AG04450 (cell line): Measurements from ENCODE around the gene B4GALT4. TPM values are rescaled to one million over a fixed set of nuclear protein-coding genes. Genes with fewer than 3 reads are reported as not detected.

ENCODE experiments used
- CTCF ChIA-PET: fragments of 300-600, 350-600 bp; formaldehyde crosslinking; extraction: SDS; loops from one replicate; lab custom pipeline; 2022; ENCODE audit warnings: antibody characterized with exemption, inconsistent platforms; lab: Charles Lee
- POLR2A ChIA-PET: fragments of 350-600 bp; formaldehyde crosslinking; extraction: SDS; loops from one replicate; lab custom pipeline; 2021; ENCODE audit warnings: antibody characterized with exemption, inconsistent platforms; lab: Yijun Ruan, JAX
- DNase-seq: peaks from one replicate; pipeline ENCODE4 v3.0.0-alpha.2; 2011; ENCODE audit warnings: low read depth, low spot score
- H3K27ac ChIP-seq: one replicate; pipeline ENCODE4 v1.5.1; 2012; ENCODE audit warnings: low read depth, low read length, control low read depth
- H3K27me3 ChIP-seq: one replicate; pipeline ENCODE4 v1.6.0; 2012; ENCODE audit warnings: low read length; ENCODE audit not compliant: control insufficient read depth, insufficient read depth
- H3K4me3 ChIP-seq: 2 replicates; pipeline ENCODE4 v1.5.1; 2011; ENCODE audit warnings: mild to moderate bottlenecking, low read depth, low read length, control low read depth
- H3K9me3 ChIP-seq: 2 replicates; pipeline ENCODE4 v1.5.1; 2012; ENCODE audit warnings: low read length; ENCODE audit not compliant: control insufficient read depth, insufficient read depth
- polyA plus RNA-seq: library from polyadenylated mRNA; depleted of rRNA; stranded (reverse); fragments of >200 nt; gene quantifications from 2 replicates; pipeline ENCODE4 v1.2.3, GENCODE V29; 2011
- TF ChIP-seq, protein P1 (sequence below): IDR thresholded peaks from 2 replicates; pipeline ENCODE4 v1.5.1; 2011; ENCODE audit warnings: low read depth, low read length, control low read depth, inconsistent platforms

Gene B4GALT4
- polyA plus RNA-seq, 1 experiment = 32.6 TPM

DNA sequence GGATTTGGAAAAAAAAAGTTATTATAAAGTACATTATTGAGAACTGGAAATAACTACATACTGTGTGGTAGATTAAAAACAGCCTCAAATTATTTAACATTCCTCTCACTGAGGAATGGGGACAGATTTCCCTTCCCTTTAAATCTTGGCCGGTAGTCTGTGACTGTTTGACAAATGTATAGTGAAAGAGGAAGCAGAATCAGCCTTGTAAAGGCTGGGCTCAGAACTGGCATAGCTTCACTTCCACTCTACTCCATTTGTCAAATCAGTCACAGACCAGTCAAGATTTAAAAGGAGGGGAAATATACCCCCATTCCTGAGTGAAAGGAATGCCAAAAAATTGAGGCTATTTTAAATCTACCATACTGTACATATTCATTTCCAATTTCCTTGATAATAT lies 18.2 kb upstream of the B4GALT4 start:
- no peaks in the 10 kb centered on the region for H3K27me3 ChIP-seq
- no peak overlapping the region for H3K27ac ChIP-seq
- no peak for DNase-seq
- H3K4me3 ChIP-seq = no peak overlapping the region
- H3K9me3 ChIP-seq = no peaks in the 10 kb centered on the region
- TF ChIP-seq, protein P1, sequence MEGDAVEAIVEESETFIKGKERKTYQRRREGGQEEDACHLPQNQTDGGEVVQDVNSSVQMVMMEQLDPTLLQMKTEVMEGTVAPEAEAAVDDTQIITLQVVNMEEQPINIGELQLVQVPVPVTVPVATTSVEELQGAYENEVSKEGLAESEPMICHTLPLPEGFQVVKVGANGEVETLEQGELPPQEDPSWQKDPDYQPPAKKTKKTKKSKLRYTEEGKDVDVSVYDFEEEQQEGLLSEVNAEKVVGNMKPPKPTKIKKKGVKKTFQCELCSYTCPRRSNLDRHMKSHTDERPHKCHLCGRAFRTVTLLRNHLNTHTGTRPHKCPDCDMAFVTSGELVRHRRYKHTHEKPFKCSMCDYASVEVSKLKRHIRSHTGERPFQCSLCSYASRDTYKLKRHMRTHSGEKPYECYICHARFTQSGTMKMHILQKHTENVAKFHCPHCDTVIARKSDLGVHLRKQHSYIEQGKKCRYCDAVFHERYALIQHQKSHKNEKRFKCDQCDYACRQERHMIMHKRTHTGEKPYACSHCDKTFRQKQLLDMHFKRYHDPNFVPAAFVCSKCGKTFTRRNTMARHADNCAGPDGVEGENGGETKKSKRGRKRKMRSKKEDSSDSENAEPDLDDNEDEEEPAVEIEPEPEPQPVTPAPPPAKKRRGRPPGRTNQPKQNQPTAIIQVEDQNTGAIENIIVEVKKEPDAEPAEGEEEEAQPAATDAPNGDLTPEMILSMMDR = no peak
- ChIA-PET CTCF (interaction anchor here (0.6 to 3.3 kb wide), 3 partner anchors 18 to 422 kb away, joined by 3 to 22 read pairs (median 4); partner anchors contain the start of gene B4GALT4), POLR2A (no interaction called here)

DNA sequence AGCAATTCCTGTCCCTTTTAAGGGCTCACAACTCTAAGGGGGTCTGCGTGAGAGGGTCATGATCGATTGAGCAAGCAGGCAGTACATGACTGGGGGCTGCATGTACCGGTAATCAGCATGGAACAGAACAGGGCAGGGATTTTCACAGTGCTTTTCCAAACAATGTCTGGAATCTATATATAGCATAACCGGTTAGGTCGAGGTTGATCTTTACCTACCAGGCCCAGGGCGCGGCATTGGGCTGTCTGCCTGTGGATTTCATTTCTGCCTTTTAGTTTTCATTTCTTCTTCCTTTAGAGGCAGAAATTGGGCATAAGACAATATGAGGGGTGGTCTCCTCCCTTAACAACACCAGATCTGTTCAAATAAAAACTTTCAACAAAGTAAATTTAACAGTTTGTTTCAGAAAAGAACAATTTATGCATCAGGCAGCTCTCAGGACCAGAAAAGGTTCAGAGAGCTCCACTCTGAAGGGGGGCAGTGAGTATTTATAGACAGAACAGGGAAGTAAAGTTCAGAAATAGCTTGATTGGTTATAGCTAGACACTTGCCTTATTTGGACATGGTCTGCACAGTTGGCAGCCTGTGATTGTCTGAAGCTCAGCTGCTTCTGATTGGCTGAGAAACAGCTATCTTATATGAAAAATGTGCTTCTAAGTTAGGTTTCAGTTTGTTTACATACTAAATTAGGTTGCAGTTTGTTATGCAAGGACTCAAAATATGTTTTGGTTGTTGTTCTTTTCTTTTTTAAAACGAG lies 17.2 kb upstream of the B4GALT4 start:
- H3K4me3 ChIP-seq = no peak overlapping the region
- TF ChIP-seq, protein P1 = no peak
- no peak for DNase-seq
- H3K27ac ChIP-seq = no peak overlapping the region
- ChIA-PET CTCF (interaction anchor here (0.7 to 3.3 kb wide), 6 partner anchors 11 to 423 kb away, joined by 3 to 22 read pairs (median 4); partner anchors contain the start of genes B4GALT4, TEX55 and TIMMDC1), POLR2A (no interaction called here)
- H3K27me3 ChIP-seq = no peaks in the 10 kb centered on the region
- no peaks in the 10 kb centered on the region for H3K9me3 ChIP-seq

DNA sequence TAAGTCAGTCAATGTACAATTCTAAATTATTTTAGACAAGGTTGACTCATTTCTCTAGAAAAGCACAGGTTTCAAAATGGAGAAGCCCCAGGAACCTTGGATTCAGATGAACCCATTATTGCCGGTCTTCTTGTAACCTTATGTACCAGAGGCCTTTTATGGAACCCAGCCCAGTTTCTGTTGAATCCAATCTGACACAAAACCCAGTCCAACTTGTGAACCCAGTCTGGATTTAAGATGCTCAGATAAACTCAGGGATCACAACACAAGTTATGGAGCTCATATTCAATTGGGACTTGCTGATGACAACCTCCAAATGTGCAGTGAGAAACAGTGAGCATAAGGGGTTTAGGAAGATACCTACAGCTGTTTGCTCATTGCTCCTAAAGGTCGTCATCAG lies 16.4 kb upstream of the B4GALT4 start:
- Histone ChIP-seq H3K27me3 (no peaks in the 10 kb centered on the region), H3K9me3 (no peaks in the 10 kb centered on the region), H3K4me3 (no peak overlapping the region), H3K27ac (no peak overlapping the region)
- DNase-seq = no peak
- TF ChIP-seq, protein P1 = no peak
- POLR2A ChIA-PET = no interaction called here
- CTCF ChIA-PET = interaction anchor here (1.3 to 3.3 kb wide), 3 partner anchors 16 to 111 kb away, joined by 4 to 22 read pairs (median 4); partner anchors contain the start of genes B4GALT4 and TEX55

DNA sequence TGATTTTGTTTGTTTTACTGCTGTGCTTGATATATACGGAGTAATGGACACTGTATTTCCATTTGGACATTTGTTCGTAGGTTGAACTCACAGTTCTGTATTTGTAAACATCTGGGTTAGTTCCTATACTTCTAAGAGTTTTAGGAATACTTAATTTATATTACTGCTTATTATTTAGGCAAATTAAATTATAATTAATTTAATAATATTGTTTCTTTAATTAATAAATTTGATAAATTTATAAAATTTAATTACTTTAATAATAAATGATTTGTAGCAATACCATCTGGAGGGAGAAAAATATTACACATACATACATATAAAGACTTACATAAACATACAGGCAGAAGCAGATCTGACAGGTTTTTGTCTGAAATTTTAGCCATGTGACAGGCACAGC lies 14.5 kb upstream of the B4GALT4 start:
- H3K9me3 ChIP-seq = no peaks in the 10 kb centered on the region
- DNase-seq = no peak
- POLR2A ChIA-PET = no interaction called here
- H3K27me3 ChIP-seq = peaks cover 3% of the 10 kb centered on the region
- no peak overlapping the region for H3K27ac ChIP-seq
- CTCF ChIA-PET = no interaction called here
- H3K4me3 ChIP-seq = no peak overlapping the region
- TF ChIP-seq, protein P1 = no peak

DNA sequence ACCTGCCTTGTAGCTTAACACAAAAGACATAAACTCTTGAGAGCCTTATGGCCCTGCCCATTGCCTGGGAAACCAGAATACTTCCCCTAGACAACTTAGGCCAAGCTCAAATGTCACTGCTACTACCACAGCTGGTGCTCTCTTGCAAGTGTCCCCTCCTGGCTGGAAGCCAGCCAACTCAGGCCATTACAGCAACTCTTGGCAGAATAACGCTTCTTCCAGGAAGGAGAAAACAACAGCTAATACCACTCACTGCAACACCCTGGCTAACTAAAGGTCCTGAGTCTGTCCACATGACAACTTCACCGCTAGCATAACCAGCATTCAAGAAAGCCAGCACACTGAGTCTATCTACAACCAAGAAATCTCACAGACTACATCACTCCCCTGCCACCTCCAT lies 5.1 kb upstream of the B4GALT4 start:
- no peaks in the 10 kb centered on the region for H3K9me3 ChIP-seq
- TF ChIP-seq, protein P1 = no peak
- CTCF ChIA-PET = interaction anchor here (0.7 to 1.1 kb wide), 3 partner anchors 89 to 363 kb away, joined by 3 to 4 read pairs (median 3); no protein-coding TSS in a partner anchor
- no peak overlapping the region for H3K27ac ChIP-seq
- POLR2A ChIA-PET = no interaction called here
- DNase-seq = no peak
- no peak overlapping the region for H3K4me3 ChIP-seq
- peaks cover 4% of the 10 kb centered on the region for H3K27me3 ChIP-seq
